Upper lobe of left lung (tissue), 6 donors: ENCODE measurements around the gene GID8. TPM values are rescaled to one million over a fixed set of nuclear protein-coding genes. Genes with fewer than 3 reads are reported as not detected.

ENCODE experiments used
- ATAC-seq, 2 donors: fragments of 200-7000 bp; cut with Tn5 transposase; one replicate each; pipeline ENCODE4 v1.9.1; 2022; ENCODE audit warnings: mild to moderate bottlenecking in 2 of 2, moderate library complexity in 2 of 2; ENCODE audit not compliant: low FRiP score in 2 of 2
- DNase-seq, 2 donors: peaks; one replicate each; pipeline ENCODE4 v3.0.0-alpha.2; 2019 to 2020
- H3K27ac ChIP-seq, 4 donors: fragments of 200-600 bp; sonication (generic); one replicate each; pipeline ENCODE4 v1.5.1; 2016 to 2019
- H3K27me3 ChIP-seq, 4 donors: fragments of 200-600 bp; sonication (generic); one replicate each; pipeline ENCODE4 v1.5.1; 2017 to 2019
- H3K36me3 ChIP-seq, 4 donors: fragments of 200-600 bp; sonication (generic); one replicate each; pipeline ENCODE4 v1.5.1; 2016 to 2019
- H3K4me1 ChIP-seq, 4 donors: fragments of 200-600 bp; sonication (generic); one replicate each; pipeline ENCODE4 v1.5.1; 2018 to 2019
- H3K4me3 ChIP-seq, 4 donors: fragments of 200-600 bp; sonication (generic); one replicate each; pipeline ENCODE4 v1.5.1; 2017 to 2019; ENCODE audit warnings: mild to moderate bottlenecking in 2 of 4, moderate library complexity in 1 of 4
- H3K9me3 ChIP-seq, 4 donors: fragments of 200-600 bp; sonication (generic); one replicate each; pipeline ENCODE4 v1.5.1; 2018 to 2019
- CTCF ChIP-seq, 6 experiments: fragments of 450-650 bp in 4 of 6; fragments of 200-600 bp in 2 of 6; sonication (generic) in 2 of 6; IDR thresholded peaks; one replicate each; pipeline ENCODE4 v1.5.1; 2016 to 2019; ENCODE audit warnings: antibody characterized with exemption in 6 of 6
- EP300 ChIP-seq, 4 donors: sonication (generic); formaldehyde crosslinking; IDR thresholded peaks; one replicate each; pipeline ENCODE4 v1.5.1; 2017; ENCODE audit warnings: antibody characterized with exemption in 4 of 4, control low read depth in 2 of 4
- POLR2A ChIP-seq, 4 donors: fragments of 450-650 bp; IDR thresholded peaks; one replicate each; pipeline ENCODE4 v1.5.1; 2016 to 2017; ENCODE audit warnings: antibody characterized with exemption in 4 of 4, mild to moderate bottlenecking in 2 of 4
- POLR2AphosphoS5 ChIP-seq, 2 donors: sonication (generic); formaldehyde crosslinking; IDR thresholded peaks; one replicate each; pipeline ENCODE4 v1.5.1; 2017; ENCODE audit warnings: antibody characterized with exemption in 2 of 2
- WGBS, 2 donors: methylation state at CpG; one replicate each; pipeline ENCODE4 v1.1.5; 2017 to 2018; 5-methylcytosine and 5-hydroxymethylcytosine counted together
- total RNA-seq, 6 donors: library from RNA; depleted of rRNA in 4 of 6; stranded (reverse); fragments of >200 nt in 4 of 6; gene quantifications; one replicate each; pipeline versions ENCODE4 v1.1.0 to v1.2.1, GENCODE V29; 2016 to 2021
- donor health status: DM: no; HTN: no; CAD: no; lungs with moderate emphysema.
- donor health status: DM: no; HTN: yes; CAD: no; lungs with severe emphysema.

The GID8 gene
- total RNA-seq, 6 donors from 2014 or later, result 18.6 to 33.2 (median 26.3) TPM

GRCh38 chr20:62967628-62968351, 29.8 kb downstream of the GID8 start:
- TF ChIP-seq POLR2AphosphoS5 (IDR thresholded peaks at IDR 0.05) (no peak), EP300 (IDR thresholded peaks at IDR 0.05) (no peak), POLR2A (IDR thresholded peaks at IDR 0.05) (no peak), CTCF (IDR thresholded peaks at IDR 0.05) (no peak)
- DNase-seq, result peak in 1 of 2 donors; percentile 78
- Histone ChIP-seq H3K27me3 (peaks cover 0 to 8% (median 4%) of the 10 kb centered on the region in 4 donors), H3K4me3 (no peak overlapping the region), H3K4me1 (peaks cover 4 to 7% (median 4%) of the 10 kb centered on the region in 4 donors), H3K36me3 (peaks cover 0 to 9% (median 4%) of the 10 kb centered on the region in 4 donors), H3K27ac (no peak overlapping the region), H3K9me3 (no peaks in the 10 kb centered on the region)
- WGBS, 2 donors, result 92 to 93% methylated on average over 25 to 27 of the region's 27 CpGs
- no peak for ATAC-seq

- Histone ChIP-seq H3K36me3 (peaks cover 0 to 7% (median 3%) of the 10 kb centered on the region in 4 donors), H3K27me3 (peaks cover 0 to 16% (median 12%) of the 10 kb centered on the region in 4 donors), H3K9me3 (no peaks in the 10 kb centered on the region), H3K27ac (no peak overlapping the region), H3K4me3 (no peak overlapping the region), H3K4me1 (peaks cover 7 to 14% (median 8%) of the 10 kb centered on the region in 4 donors)
- TF ChIP-seq EP300 (IDR thresholded peaks at IDR 0.05), result no peak
- no peak for TF ChIP-seq POLR2A (IDR thresholded peaks at IDR 0.05)
- no peak for TF ChIP-seq CTCF (IDR thresholded peaks at IDR 0.05)
- no peak for TF ChIP-seq POLR2AphosphoS5 (IDR thresholded peaks at IDR 0.05)
- WGBS, 2 donors, result 68 to 74% methylated on average over 16 to 21 of the region's 21 CpGs
- DNase-seq (peak in 1 of 2 donors; percentile 24), ATAC-seq (no peak)
These were observed 30.6 kb downstream of the GID8 start for GRCh38 chr20:62968378-62969178.

- Histone ChIP-seq H3K27me3 (peaks cover 0 to 19% (median 14%) of the 10 kb centered on the region in 4 donors), H3K4me1 (peaks cover 7 to 14% (median 8%) of the 10 kb centered on the region in 4 donors), H3K4me3 (no peak overlapping the region), H3K27ac (no peak overlapping the region), H3K9me3 (no peaks in the 10 kb centered on the region), H3K36me3 (no peaks in the 10 kb centered on the region)
- ATAC-seq (no peak), DNase-seq (peak in 1 of 2 donors; percentile 17)
- 45 to 53% methylated on average over 16 of the region's 16 CpGs for WGBS, 2 donors
- no peak for TF ChIP-seq POLR2A (IDR thresholded peaks at IDR 0.05)
- TF ChIP-seq EP300 (IDR thresholded peaks at IDR 0.05), result no peak
- no peak for TF ChIP-seq CTCF (IDR thresholded peaks at IDR 0.05)
- no peak for TF ChIP-seq POLR2AphosphoS5 (IDR thresholded peaks at IDR 0.05)
These were observed 31.3 kb downstream of the GID8 start for GRCh38 chr20:62969179-62969760.

- no peak overlapping the region for H3K4me3 ChIP-seq
- peaks cover 7 to 14% (median 8%) of the 10 kb centered on the region in 4 donors for H3K4me1 ChIP-seq
- 81 to 90% methylated on average over 6 to 8 of the region's 8 CpGs for WGBS, 2 donors
- no peaks in the 10 kb centered on the region for H3K36me3 ChIP-seq
- no peak for DNase-seq
- H3K27me3 ChIP-seq, result peaks cover 0 to 26% (median 17%) of the 10 kb centered on the region in 4 donors
- no peak for ATAC-seq
- H3K27ac ChIP-seq, result no peak overlapping the region
- no peak for TF ChIP-seq CTCF (IDR thresholded peaks at IDR 0.05)
- no peak for TF ChIP-seq POLR2AphosphoS5 (IDR thresholded peaks at IDR 0.05)
- no peak for TF ChIP-seq EP300 (IDR thresholded peaks at IDR 0.05)
- no peak for TF ChIP-seq POLR2A (IDR thresholded peaks at IDR 0.05)
- no peaks in the 10 kb centered on the region for H3K9me3 ChIP-seq
These were observed 32.0 kb downstream of the GID8 start for GRCh38 chr20:62969939-62970306.
